Measurements from ENCODE around the gene COX7A2L.
"Not testable (repeated sequence)": the region's sequence is repeated elsewhere in the genome, so short reads cannot be mapped to it uniquely, and the experiment has no call there.

Gene COX7A2L

GRCh38 chr2:42339191-42339912, 21.7 kb downstream of the COX7A2L start:
- no peak for DNase-seq (ENCODE audit: low read depth, low spot score)

GRCh38 chr2:42338567-42339190, 22.3 kb downstream of the COX7A2L start:
- DNase-seq (ENCODE audit: low read depth, low spot score): no peak

- no peak for DNase-seq (ENCODE audit: low read depth, low spot score)
Measured at GRCh38 chr2:42337846-42338566, 23.0 kb downstream of the COX7A2L start.

GRCh38 chr2:42337356-42337820, 23.6 kb downstream of the COX7A2L start:
- no peak for DNase-seq (ENCODE audit: low read depth, low spot score)

GRCh38 chr2:42336361-42336965, 24.6 kb downstream of the COX7A2L start:
- DNase-seq (ENCODE audit: low read depth, low spot score): no peak

- no peak for DNase-seq (ENCODE audit: low read depth, low spot score)
Measured at GRCh38 chr2:42335514-42336104, 25.4 kb downstream of the COX7A2L start.

GRCh38 chr2:42334865-42335264, 26.2 kb downstream of the COX7A2L start:
- DNase-seq (ENCODE audit: low read depth, low spot score): not testable (repeated sequence)

GRCh38 chr2:42334220-42334619, 26.8 kb downstream of the COX7A2L start:
- no peak for DNase-seq (ENCODE audit: low read depth, low spot score)

GRCh38 chr2:42333579-42333978, 27.4 kb downstream of the COX7A2L start:
- no peak for DNase-seq (ENCODE audit: low read depth, low spot score)

- DNase-seq (ENCODE audit: low read depth, low spot score): no peak
Measured at GRCh38 chr2:42332575-42332974, 28.4 kb downstream of the COX7A2L start.

- no peak for DNase-seq (ENCODE audit: low read depth, low spot score)
Measured at GRCh38 chr2:42331569-42332284, 29.3 kb downstream of the COX7A2L start.

GRCh38 chr2:42329736-42330135, 31.3 kb downstream of the COX7A2L start:
- DNase-seq (ENCODE audit: low read depth, low spot score): no peak

- no peak for DNase-seq (ENCODE audit: low read depth, low spot score)
Measured at GRCh38 chr2:42328923-42329322, 32.1 kb downstream of the COX7A2L start.

- no peak for DNase-seq (ENCODE audit: low read depth, low spot score)
Measured at GRCh38 chr2:42328148-42328833, 32.7 kb downstream of the COX7A2L start.

- DNase-seq (ENCODE audit: low read depth, low spot score): no peak
Measured at GRCh38 chr2:42327125-42327524, 33.9 kb downstream of the COX7A2L start.

GRCh38 chr2:42325609-42326008, 35.4 kb downstream of the COX7A2L start:
- no peak for DNase-seq (ENCODE audit: low read depth, low spot score)

- DNase-seq (ENCODE audit: low read depth, low spot score): no peak
Measured at GRCh38 chr2:42324949-42325348, 36.1 kb downstream of the COX7A2L start.

- DNase-seq (ENCODE audit: low read depth, low spot score): no peak
Measured at GRCh38 chr2:42324244-42324643, 36.8 kb downstream of the COX7A2L start.

GRCh38 chr2:42321452-42322064, 39.5 kb downstream of the COX7A2L start:
- no peak for DNase-seq (ENCODE audit: low read depth, low spot score)

GRCh38 chr2:42319265-42319664, 41.8 kb downstream of the COX7A2L start:
- DNase-seq (ENCODE audit: low read depth, low spot score): no peak

All from iPS DF 19.7 (cell line).